Jurkat, Clone E6-1 (cell line): ENCODE measurements around the gene NUCKS1.

Experiments used
- DNase-seq: peaks from one replicate; pipeline ENCODE4 v3.0.0-alpha.2; 2011; ENCODE audit warnings: low read depth, low spot score
- H3K4me3 ChIP-seq: 2 replicates; pipeline ENCODE4 v1.5.1; 2011; ENCODE audit warnings: mild to moderate bottlenecking, low read length, control low read depth, moderate library complexity

Gene NUCKS1

DNA sequence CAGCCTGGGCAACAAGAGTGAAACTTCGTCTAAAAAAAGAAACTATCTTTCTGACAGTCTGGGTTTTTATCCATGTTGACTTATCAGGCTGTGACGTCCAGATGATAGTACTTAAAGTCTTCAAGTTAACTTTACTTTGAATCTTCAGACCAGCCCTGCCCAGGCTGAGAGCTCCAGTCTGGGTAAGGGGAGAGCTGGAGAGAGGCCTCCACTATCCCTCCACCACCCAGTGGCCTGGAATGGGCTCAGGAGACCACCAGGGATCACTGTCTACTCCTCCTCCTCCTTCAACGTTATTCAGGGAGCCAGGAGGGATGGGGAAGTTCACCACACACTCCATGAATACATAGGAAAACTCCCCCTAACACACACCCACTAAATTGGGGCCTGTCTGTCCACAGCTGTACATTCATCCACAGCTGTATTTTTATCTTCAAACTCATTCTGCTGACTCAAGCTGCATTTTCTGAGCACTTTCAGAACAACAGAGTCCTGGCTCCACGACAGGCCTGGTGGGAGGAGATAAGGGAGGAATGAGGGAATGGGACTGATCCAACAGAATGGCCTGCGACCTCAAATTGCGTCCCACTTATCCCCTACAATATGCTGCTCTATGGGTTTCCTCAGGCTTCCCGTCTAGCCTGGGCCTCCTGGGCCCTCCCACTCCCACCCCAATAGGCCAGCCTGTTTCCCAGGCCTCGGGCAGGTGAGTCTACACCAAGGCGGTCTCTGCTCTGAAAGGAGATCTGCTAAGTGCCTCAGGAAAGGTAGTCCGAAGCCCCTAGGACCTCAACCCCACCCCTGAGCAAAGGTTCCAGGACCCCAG lies 71.5 kb downstream of the NUCKS1 start:
- DNase-seq = no peak
- no peak overlapping the region for H3K4me3 ChIP-seq

DNA sequence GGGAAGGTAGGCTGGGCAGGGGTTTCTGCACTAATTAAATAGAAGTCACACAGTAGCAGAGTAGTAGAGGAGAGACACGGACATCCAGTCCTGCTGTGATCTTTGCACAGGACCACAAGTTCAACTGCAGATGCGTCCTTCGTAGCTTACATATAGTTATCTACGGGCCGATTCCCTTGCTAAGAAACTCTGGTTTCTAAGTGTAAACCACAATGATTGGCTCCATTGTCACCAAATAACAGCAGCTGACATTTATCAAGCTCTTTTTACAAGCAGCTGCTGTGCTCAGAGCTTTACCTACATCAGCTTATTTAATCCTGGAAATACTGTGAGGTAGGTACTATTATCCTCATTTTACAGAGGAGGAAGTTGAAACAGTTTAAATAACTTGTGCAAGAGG lies 72.8 kb downstream of the NUCKS1 start:
- DNase-seq = peak; percentile 9
- H3K4me3 ChIP-seq = no peak overlapping the region

GRCh38 chr1:205676597-205676996 lies 73.4 kb downstream of the NUCKS1 start:
- no peak for DNase-seq

GRCh38 chr1:205676002-205676401 lies 74.0 kb downstream of the NUCKS1 start:
- H3K4me3 ChIP-seq = no peak overlapping the region
- DNase-seq = no peak

More at GRCh38 chr1:205676597-205676996, 73.4 kb downstream of the NUCKS1 start:
- H3K4me3 ChIP-seq = no peak overlapping the region

GRCh38 chr1:205675247-205675646 lies 74.7 kb downstream of the NUCKS1 start:
- no peak for DNase-seq
- no peak overlapping the region for H3K4me3 ChIP-seq

DNA sequence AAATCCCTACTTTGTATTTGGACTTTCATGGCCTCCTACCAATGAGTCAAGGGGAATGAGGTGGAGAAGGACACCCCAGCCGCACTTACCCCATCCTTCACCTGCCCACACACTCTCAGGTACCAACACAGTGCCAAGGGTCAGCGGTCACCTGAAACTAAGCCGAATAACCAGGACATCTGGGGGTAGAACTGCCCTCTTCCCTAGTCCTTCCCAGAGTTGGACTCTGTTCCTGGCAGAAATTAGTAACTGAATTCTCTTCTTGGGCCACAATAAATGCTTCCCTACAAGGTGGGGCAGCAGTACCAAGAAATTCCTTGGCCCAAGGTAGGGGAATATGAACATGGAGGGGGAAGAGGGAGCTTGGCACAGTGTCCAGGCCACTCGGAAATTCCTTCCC lies 77.0 kb downstream of the NUCKS1 start:
- DNase-seq = no peak
- H3K4me3 ChIP-seq = no peak overlapping the region

- no peak for DNase-seq
- no peak overlapping the region for H3K4me3 ChIP-seq
These were observed 77.5 kb downstream of the NUCKS1 start for GRCh38 chr1:205672395-205672889.

GRCh38 chr1:205670611-205671430 lies 79.2 kb downstream of the NUCKS1 start:
- DNase-seq = no peak
- H3K4me3 ChIP-seq = no peak overlapping the region

DNA sequence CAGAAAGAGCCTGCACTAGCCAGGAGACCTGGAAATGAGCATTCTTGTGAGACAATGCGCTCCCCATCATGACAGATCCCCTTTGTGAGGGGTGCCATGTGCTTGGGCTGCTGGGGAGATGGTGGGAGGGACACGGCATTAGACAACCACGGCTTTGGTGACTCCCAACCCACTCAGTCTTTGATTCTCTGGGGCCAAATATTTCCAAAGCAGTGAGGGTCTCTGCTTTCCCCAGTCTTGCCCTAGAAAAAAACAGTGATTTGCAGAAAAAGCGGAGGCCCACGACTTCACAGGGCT lies 79.9 kb downstream of the NUCKS1 start:
- DNase-seq = no peak
- no peak overlapping the region for H3K4me3 ChIP-seq

DNA sequence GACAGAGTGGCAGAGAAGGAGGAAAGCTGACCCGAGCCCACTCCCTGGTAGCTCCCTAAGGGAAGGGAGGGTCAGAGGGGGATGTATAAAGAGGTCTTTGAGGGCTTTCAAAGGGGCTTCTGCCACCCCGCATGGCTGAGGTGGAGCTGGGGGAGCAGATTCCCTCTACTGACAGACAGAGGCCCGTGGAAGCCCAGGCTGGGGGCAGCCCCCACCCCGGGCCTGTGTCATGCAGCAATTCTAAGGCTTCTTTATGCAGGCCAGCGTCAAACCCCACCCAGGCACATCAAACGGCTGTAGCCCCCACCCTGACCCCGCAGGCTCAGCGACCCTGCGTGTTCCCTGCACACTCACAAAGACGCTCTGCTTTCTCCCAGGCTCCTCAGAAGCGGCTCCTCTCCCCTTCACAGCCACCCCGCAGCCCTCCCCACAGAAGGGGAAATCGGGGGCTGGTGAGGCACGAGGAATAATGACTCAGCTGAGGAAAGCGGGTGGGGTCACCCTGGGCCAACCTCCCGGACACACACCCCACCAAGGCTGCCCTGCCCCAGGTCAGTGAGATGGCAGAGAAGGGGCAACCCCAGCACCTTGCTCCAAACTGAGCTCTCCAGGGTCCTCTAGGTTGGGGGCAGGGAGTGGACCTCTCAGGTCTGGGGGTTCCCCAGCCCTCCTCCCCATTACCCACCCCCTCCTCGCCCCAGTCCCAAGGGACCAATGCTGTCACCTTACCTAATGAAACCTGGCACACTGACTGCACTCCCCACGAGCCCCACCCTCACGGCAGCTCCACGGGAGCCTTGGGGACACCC lies 80.4 kb downstream of the NUCKS1 start:
- H3K4me3 ChIP-seq = no peak overlapping the region
- DNase-seq = no peak

- DNase-seq = no peak
- H3K4me3 ChIP-seq = no peak overlapping the region
These were observed 81.0 kb downstream of the NUCKS1 start for GRCh38 chr1:205668951-205669340.

GRCh38 chr1:205667909-205668643 lies 81.9 kb downstream of the NUCKS1 start:
- no peak for DNase-seq
- no peak overlapping the region for H3K4me3 ChIP-seq

DNA sequence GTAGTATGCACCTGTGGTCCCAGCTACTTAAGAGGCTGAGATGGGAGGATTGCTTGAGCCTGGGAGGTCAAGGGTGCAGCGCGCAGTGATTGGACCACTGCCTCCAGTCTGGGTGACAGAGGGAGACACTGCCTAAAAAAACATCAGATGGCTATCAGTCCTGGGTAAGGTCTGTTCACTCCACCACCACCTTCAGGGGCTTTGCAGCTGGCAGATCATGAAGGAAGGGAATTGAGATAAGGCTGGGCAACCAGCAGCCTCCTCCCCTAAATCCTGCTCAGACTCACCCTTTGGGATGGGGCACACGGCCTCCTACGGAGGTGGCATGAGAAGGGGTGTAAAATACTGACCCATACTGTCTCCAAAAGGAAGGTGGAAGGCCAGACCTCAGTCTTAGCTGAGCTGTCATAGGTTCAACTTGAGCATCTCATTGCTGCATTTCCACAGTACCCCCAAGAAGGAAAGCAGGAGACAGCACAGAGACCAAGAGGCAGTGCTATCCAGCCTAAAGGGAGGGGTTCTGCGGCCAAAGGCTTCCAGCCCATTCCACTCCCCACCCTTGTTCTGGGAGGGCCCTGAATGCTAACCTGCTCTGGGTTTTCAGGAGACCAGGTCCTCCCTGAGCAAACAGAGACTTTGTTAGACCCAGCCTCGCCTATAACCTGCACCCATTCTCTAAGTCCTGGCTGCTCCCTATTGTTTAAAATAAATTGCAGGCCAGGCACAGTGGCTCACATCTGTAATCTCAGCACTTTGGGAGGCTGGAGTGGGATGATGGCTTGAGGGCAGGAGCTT lies 83.4 kb downstream of the NUCKS1 start:
- H3K4me3 ChIP-seq = no peak overlapping the region
- no peak for DNase-seq

- DNase-seq = peak; percentile 43
- H3K4me3 ChIP-seq = no peak overlapping the region
These were observed 84.6 kb downstream of the NUCKS1 start for GRCh38 chr1:205665201-205666045.

GRCh38 chr1:205664399-205665017 lies 85.5 kb downstream of the NUCKS1 start:
- DNase-seq = no peak
- no peak overlapping the region for H3K4me3 ChIP-seq

DNA sequence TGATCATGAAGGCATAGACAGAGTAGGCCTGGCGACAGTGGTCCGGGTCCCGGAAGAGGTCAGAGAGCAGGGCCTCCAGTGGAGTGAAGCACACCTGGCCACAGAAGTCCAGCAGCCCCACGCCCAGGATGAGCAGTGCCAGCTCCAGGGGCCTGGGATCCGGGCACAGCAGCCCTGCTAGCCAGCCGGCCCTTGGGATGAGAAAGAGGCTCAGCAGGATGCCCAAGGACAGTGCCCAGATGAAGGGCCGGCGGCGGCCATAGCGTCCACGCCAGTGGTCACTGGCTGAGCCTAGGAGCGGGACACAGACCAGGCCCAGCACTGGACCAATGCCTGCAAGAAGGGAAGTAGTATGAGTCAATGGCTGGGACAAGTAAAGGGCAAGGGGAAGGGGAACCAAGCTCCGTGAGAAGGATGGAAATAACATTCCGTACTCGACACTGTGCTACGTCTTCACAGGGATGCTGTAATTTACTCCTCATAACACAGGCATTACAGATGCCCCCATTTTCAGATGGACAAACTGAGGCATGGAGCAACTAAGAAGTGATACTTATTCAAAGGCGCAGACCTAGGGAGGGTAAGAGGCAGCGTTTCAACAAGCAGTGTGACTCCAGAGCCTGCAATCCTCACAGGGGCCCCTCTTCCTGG lies 86.6 kb downstream of the NUCKS1 start:
- H3K4me3 ChIP-seq = no peak overlapping the region
- no peak for DNase-seq
